K562 (cell line): ENCODE measurements around the gene IRF6.

Experiments used
- ARHGAP35 ChIP-seq: fragments of 450-650 bp; IDR thresholded peaks from 2 replicates; pipeline ENCODE4 v1.6.1; 2018; ENCODE audit not compliant: partially characterized antibody
- CBFB ChIP-seq: sonication (generic); formaldehyde crosslinking; IDR thresholded peaks from 2 replicates; pipeline ENCODE4 v1.4.0; 2020; ENCODE audit warnings: mild to moderate bottlenecking, missing genetic modification reagents
- CGGBP1 ChIP-seq: fragments of 250-450 bp; sonication (Bioruptor Pico); IDR thresholded peaks from 2 replicates; pipeline ENCODE4 v1.9.0; 2021; ENCODE audit warnings: mild to moderate bottlenecking
- CTCF ChIP-seq, 3 experiments: IDR thresholded peaks in 2 of 3; conservative IDR thresholded peaks in 1 of 3; 2 replicates each; pipeline ENCODE4 v1.5.1; 2011 to 2012; ENCODE audit warnings: low read length in 3 of 3, mild to moderate bottlenecking in 3 of 3, control low read depth in 2 of 3, improper control_type of control experiment in 1 of 3, inconsistent platforms in 1 of 3, low read depth in 1 of 3, mixed read lengths in 1 of 3, moderate library complexity in 1 of 3; ENCODE audit not compliant: insufficient read depth in 2 of 3
- FOXM1 ChIP-seq, 2 experiments: fragments of 450-650 bp in 1 of 2; sonication (generic) in 1 of 2; formaldehyde crosslinking in 1 of 2; IDR thresholded peaks; 2 replicates each; pipeline versions ENCODE4 v1.6.1 to v1.9.0; 2017 to 2022; ENCODE audit warnings: low read depth in 2 of 2, mild to moderate bottlenecking in 2 of 2, missing genetic modification reagents in 1 of 2, moderate library complexity in 1 of 2
- HDAC6 ChIP-seq: IDR thresholded peaks from 2 replicates; pipeline ENCODE4 v1.6.1; 2012; ENCODE audit warnings: low read depth, mild to moderate bottlenecking, control low read depth, inconsistent platforms, low read length, moderate library complexity
- JUND ChIP-seq, 2 experiments: IDR thresholded peaks; 2 replicates in 1 of 2; 3 replicates in 1 of 2; pipeline ENCODE4 v1.6.1; 2011; ENCODE audit warnings: borderline replicate concordance in 2 of 2, low read depth in 2 of 2, low read length in 2 of 2, improper control_type of control experiment in 1 of 2, missing biosample characterization in 1 of 2, missing genetic modification characterization in 1 of 2, missing genetic modification reagents in 1 of 2
- KDM4B ChIP-seq, 2 experiments: fragments of 450-650 bp in 1 of 2; sonication (generic) in 1 of 2; IDR thresholded peaks; 2 replicates each; pipeline ENCODE4 v1.6.1; 2016 to 2017; ENCODE audit warnings: borderline replicate concordance in 2 of 2, antibody characterized with exemption in 1 of 2, low read depth in 1 of 2, mild to moderate bottlenecking in 1 of 2
- NCOR1 ChIP-seq: fragments of 450-650 bp; IDR thresholded peaks from 2 replicates; pipeline ENCODE4 v1.6.1; 2016; ENCODE audit warnings: mild to moderate bottlenecking, moderate library complexity
- NFRKB ChIP-seq: fragments of 450-650 bp; IDR thresholded peaks from 2 replicates; pipeline ENCODE4 v1.6.1; 2016; ENCODE audit warnings: low read depth
- NR1H2 ChIP-seq: sonication (generic); formaldehyde crosslinking; IDR thresholded peaks from 2 replicates; pipeline ENCODE4 v1.4.0; 2020; ENCODE audit warnings: mild to moderate bottlenecking, missing genetic modification reagents
- TAF1 ChIP-seq: IDR thresholded peaks from 2 replicates; pipeline ENCODE4 v1.6.1; 2011; ENCODE audit warnings: mild to moderate bottlenecking, low read length, moderate library complexity; ENCODE audit not compliant: insufficient read depth, control insufficient read depth, severe bottlenecking; ENCODE audit errors: extremely low read depth
- ZNF830 ChIP-seq: fragments of 250-450 bp; sonication (Bioruptor Pico); IDR thresholded peaks from 2 replicates; pipeline ENCODE4 v1.5.0; 2021; ENCODE audit warnings: mild to moderate bottlenecking
- TF ChIP-seq, protein P1 (sequence below), 2 experiments: fragments of 450-650 bp in 1 of 2; sonication (generic) in 1 of 2; formaldehyde crosslinking in 1 of 2; IDR thresholded peaks in 1 of 2; conservative IDR thresholded peaks in 1 of 2; 2 replicates each; pipeline versions ENCODE4 v1.6.1 to v1.8.1; 2016 to 2023; ENCODE audit warnings: mild to moderate bottlenecking in 2 of 2, moderate library complexity in 2 of 2, inconsistent platforms in 1 of 2, missing genetic modification reagents in 1 of 2

GRCh38 chr1:209775678-209776077, 30.3 kb downstream of the IRF6 start:
- TF ChIP-seq CTCF (IDR thresholded peaks at IDR 0.05 in 2 of 3, conservative IDR thresholded peaks at IDR 0.05 in 1 of 3; ENCODE audit: insufficient read depth in 2 of 3, low read depth in 1 of 3, low read length in 3 of 3) (no peak), NFRKB (no peak), FOXM1 (IDR thresholded peaks at IDR 0.05; ENCODE audit: low read depth) (no peak), FOXM1 (CRISPR knock-in tag; IDR thresholded peaks at IDR 0.05; ENCODE audit: low read depth) (no peak), JUND (IDR thresholded peaks at IDR 0.05; ENCODE audit: borderline replicate concordance, low read depth, low read length) (no peak), JUND (tag; IDR thresholded peaks at IDR 0.05; ENCODE audit: borderline replicate concordance, low read depth, low read length) (no peak), NCOR1 (no peak), KDM4B (IDR thresholded peaks at IDR 0.05; ENCODE audit: borderline replicate concordance in 2 of 2, low read depth in 1 of 2) (no peak), ARHGAP35 (no peak), HDAC6 (no peak), CGGBP1 (CRISPR knock-in tag) (no peak), ZNF830 (CRISPR knock-in tag) (no peak), CBFB (CRISPR knock-in tag) (no peak), TAF1 (no peak), NR1H2 (CRISPR knock-in tag) (no peak)
- TF ChIP-seq, protein P1, sequence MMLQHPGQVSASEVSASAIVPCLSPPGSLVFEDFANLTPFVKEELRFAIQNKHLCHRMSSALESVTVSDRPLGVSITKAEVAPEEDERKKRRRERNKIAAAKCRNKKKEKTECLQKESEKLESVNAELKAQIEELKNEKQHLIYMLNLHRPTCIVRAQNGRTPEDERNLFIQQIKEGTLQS (IDR thresholded peaks at IDR 0.05): no peak
- TF ChIP-seq, protein P1 (CRISPR knock-in tag; conservative IDR thresholded peaks at IDR 0.05): no peak
